AG09319 (cell line): ENCODE results near the gene MYOZ1.

Experiments
- DNase-seq: peaks from one replicate; pipeline ENCODE4 v3.0.0-alpha.2; 2010; ENCODE audit warnings: low read depth; ENCODE audit errors: extremely low read depth
- TF ChIP-seq, protein P1 (sequence below): IDR thresholded peaks from 2 replicates; pipeline ENCODE4 v1.5.1; 2011; ENCODE audit warnings: low read depth, mild to moderate bottlenecking, inconsistent platforms, low read length, moderate library complexity

MYOZ1 gene

DNA sequence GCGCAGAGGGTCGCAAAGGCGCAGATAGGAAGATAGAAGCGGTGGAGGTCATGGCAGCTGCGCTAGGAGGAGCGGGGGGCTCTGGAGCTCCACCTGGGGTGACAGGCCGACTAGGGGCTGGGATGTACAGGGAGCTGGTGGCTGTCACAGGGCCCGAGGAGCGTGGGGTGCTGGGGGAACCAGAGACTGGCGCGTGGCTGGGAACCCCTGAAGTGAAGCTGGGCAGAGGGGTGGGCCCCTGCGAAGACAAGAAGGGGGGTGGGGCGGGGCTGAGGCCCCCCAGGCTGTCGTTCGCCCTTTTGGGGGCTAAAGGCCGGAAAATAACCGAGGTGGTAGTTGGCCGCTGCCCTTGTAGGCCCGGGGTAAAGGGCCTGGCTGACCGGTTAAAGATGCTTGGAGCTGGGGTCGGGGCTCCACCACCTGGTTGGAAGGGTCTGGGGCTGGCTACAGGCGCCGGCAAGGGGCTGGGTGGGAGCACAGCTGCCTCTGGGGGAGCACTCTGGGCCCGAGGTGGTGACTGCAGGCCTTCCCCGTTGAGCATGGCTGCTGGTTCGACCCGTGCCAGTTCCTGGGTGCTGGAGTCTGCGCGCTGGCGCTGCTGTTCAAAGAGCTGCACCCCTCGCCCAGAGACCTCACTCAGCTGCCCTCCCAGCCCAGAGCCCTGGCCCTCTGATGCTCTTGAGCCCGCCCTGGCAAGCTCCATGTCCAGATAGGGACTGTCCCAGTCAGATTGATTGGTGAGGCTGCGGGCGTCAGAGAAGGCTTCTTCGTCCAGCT lies 6.8 kb upstream of the MYOZ1 start:
- DNase-seq, result no peak
- TF ChIP-seq, protein P1, sequence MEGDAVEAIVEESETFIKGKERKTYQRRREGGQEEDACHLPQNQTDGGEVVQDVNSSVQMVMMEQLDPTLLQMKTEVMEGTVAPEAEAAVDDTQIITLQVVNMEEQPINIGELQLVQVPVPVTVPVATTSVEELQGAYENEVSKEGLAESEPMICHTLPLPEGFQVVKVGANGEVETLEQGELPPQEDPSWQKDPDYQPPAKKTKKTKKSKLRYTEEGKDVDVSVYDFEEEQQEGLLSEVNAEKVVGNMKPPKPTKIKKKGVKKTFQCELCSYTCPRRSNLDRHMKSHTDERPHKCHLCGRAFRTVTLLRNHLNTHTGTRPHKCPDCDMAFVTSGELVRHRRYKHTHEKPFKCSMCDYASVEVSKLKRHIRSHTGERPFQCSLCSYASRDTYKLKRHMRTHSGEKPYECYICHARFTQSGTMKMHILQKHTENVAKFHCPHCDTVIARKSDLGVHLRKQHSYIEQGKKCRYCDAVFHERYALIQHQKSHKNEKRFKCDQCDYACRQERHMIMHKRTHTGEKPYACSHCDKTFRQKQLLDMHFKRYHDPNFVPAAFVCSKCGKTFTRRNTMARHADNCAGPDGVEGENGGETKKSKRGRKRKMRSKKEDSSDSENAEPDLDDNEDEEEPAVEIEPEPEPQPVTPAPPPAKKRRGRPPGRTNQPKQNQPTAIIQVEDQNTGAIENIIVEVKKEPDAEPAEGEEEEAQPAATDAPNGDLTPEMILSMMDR, result no peak

DNA sequence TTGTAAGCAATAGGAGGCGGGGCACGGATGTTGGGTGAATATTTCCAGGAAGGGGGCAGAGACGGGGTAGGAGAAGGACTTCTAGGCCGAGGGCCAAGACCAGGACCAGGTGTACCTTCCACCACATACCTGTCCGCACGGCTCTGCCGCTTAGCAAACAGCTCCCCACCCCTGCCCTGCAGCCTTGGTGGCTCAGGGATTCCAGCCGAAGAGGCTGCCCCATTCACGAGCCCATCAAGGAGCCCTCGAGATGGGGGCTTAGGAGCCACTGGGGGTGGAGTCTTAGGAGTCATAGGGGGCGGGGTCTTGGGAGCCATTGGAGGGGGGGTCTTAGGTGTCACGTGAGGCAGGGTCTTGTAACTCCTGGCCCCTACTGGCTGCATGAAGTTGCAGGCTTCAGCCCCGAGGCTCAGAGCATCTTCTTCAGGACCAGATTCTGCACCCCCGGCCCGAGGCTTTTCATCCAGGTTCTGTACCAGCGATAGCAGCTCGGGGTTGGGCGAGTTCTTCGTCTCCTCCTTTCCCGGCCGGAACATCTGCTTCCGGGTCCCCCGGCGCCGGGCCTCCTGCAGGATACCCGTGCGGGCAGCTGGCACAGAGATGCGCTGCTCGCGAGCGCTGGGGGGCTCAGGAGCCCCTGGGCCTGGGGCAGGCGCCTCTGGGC lies 6.1 kb upstream of the MYOZ1 start:
- TF ChIP-seq, protein P1, result no peak; the same call in 1 of the 2 replicates
- DNase-seq, result no peak

DNA sequence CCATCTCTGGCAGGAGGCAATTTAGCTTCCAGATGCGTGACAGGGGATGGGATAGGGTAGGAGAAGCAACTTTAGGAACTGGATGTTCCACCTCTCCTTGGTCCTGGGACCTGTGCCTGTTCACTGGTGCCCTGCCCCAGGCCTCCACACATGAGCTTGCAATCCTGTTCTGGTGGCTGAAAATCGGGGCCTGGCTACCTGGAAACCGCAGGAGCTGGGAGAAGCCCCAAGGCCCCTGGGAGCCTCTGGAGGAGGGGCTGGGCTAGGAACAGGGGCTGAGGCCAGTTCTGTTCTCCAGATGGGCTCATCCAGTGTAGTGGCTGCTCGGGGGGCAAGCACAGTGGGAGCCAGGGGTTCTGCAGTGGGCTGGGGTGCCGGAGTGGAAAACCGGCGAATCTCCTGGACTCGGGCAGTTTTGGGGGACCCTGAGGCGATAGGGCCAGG lies 5.3 kb upstream of the MYOZ1 start:
- DNase-seq, result no peak
- TF ChIP-seq, protein P1, result no peak

DNA sequence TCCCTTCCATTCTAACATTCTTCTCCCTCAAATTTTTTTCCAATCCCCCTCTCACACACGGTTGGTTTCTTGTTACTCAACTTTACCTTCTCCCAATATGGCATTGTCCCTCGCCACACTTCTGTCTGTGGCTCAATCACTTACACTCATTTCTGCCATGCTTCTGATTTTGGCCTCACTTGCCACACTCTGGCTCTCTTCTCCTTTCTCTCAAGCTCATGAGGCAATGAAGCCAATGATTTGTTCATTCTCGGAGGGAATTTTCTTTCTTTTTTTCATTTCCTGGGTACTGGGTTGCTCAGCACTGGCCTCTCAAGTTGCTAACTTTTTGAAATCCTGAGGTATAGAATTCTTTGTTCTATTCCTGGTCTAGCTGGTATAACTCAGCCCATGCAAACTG lies 4.0 kb upstream of the MYOZ1 start:
- DNase-seq, result no peak
- TF ChIP-seq, protein P1, result no peak

DNA sequence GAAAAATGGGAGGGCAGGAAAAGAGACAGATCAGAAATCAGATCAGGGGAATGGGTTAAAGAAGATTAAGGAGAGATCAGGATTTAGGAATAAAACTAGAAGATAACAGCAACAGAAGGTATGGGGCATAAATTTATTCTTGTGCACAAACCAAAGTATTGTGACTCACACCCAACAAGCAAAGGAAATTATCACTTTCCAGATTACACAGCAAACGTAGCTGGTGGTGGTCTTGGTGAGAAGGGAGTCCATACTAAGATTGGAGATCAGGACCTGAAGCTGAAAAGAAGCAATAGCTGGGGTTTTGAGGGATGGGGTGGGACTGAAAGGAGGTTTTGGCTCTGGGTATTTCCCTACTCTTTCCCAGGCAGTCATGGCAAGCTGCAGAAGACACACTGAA lies 3.5 kb upstream of the MYOZ1 start:
- TF ChIP-seq, protein P1, result no peak
- no peak for DNase-seq

DNA sequence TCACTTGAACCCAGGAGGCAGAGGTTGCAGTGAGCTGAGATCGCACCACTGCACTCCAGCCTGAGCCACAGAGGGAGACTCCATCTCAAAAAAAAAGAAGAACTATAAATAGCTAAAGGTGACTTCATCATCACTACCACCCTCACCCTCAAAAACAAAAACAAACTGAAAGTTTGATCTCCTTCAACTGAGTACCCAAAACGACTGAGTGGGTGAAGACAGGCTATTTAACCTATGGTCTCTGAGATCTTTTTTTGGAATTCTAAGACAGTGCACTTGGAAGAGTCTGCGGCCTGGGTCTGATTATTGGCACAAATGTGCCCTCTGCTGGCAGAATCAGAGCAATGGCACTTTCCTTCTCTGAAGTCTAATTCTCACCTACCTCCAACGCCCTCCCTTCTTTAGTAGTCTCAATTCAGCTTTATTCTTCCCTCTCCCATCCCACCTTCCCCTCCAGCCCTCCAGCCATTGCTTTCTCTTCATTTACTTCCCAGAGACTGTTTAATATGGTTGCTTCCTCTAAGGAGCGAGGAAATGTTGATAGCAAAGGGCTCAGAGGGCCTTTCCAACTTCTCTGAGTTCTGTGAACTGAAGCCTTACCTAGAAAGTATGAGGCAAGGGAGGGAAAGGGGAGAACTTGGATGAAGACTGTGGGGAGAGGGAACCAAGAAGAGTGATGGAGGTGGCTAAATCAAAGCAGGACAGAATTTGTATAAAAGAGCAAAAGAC lies 2.9 kb upstream of the MYOZ1 start:
- TF ChIP-seq, protein P1, result peak; percentile 81
- DNase-seq, result peak; percentile 41

DNA sequence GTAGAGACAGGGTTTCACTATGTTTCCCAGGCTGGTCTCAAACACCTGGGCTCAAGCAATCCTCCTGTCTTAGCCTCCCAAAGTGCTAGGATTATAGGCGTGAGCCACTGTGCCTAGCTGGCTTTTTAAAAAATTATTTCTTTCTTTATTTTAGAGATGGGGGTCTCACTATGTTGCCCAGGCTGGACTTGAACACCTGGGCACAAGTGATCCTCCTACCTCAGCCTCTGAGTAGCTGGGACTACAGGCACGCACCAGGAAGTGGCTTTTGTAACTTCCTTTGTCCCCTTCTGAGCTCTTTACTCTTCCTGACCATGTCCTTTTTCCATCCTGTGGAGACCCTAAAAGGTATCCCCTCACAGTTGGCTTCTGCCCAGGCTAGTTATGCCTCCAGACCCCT lies 2.1 kb upstream of the MYOZ1 start:
- DNase-seq, result no peak
- TF ChIP-seq, protein P1, result no peak
